NCI-H446 (cell line): ENCODE results near the gene LIX1.
"Not testable (repeated sequence)": the region's sequence is repeated elsewhere in the genome, so short reads cannot be mapped to it uniquely, and the experiment has no call there.

Experiments
- DNase-seq, 2 experiments: peaks; one replicate each; lab custom pipeline; 2025; lab: John Stamatoyannopoulos, UW

The LIX1 gene

GRCh38 chr5:97102010-97102470, 40.4 kb downstream of the LIX1 start:
- no peak for DNase-seq

DNA sequence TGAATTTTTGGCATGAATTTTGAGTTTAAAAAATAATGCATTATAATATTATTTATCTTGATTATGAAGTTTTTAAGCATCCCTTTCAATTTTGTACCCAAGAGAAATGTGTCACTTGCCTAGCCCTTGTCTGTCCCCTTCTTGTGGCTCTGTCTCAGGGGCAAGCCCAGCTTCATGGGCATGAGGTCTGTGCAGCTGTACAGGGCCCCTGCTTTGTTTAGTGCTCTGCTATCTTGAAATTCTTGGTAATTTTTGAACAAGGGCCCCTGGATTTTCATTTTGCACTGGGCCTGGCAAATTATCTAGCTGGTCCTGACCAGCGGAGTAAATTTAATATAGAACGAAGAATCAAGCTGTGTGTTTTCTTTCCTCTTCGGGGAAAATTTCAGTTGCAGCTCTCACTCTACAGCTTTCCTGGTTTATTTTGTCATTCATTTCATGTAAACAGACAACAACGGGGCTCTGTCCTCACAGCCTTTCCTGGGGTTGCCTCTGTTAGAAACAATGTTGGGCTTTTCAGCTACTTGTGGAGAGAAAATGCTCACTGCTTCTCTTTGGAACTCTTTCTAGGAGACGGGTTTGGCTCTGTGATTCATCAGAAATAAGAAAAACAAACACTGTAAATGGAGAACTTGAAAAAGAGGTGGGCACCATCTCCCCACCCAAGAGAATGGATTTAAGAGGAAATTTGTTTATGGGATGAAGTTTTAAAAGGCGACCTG, 41.1 kb downstream of the LIX1 start:
- DNase-seq: no peak

DNA sequence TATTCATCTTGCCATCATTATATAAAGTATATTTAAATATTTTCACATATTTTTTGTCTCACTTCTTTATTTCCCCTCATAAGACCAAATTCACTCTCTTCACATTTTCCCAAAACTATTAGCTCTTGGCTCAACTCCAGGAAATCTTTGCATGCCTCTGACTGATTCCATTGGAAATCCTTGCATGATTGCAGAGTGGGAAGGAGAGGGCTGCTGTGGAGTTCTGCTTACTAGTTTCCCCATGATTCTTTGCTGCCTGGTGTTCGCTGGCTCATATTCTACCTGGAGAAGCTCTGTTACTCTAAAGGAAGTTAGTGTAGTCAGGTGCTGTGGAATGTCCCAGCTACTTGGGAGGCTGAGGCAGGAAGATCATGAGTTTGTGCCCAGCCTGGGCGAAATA, 41.9 kb downstream of the LIX1 start:
- DNase-seq: peak in 1 of 2 experiments; percentile 7

- DNase-seq: no peak
Measured at GRCh38 chr5:97098922-97099321, 43.5 kb downstream of the LIX1 start.

- no peak for DNase-seq
Measured at GRCh38 chr5:97097326-97098230, 44.8 kb downstream of the LIX1 start.

DNA sequence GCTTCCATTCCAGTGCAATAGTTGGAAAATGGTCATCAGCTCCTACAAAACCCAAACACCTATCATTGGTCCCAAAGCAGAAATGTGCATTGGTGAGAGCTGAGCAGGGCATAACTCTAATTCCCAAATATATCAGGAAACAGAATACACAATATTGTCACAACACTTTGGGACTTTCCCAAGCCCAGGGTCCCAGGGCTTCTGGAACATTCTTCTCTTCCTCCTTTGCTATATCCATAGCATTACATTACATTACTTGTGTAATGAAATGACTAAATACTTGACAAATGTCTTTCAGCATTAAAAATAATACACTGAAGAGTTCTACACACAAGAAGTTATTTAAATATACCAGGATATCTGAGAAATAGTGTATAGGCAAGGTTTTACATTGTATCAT, 45.6 kb downstream of the LIX1 start:
- DNase-seq: no peak

DNA sequence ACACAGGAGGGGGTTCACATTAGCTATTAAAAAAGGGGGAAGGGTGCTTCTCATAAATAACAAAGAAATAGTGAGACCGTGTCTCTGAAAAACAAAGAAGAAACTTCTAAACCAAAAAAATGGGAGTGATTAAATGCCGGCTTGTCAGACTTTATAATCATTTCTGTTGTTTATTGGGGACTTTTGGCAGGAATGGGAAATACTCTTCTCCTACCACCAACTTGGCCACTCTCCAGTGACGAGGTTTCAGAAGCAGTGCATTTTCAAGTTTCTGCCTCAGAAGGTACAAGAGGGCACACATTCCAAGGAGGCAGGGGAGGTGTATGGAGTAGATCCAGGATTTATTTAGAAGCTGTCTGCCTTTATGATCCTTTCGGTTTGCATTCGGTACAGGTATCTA, 46.2 kb downstream of the LIX1 start:
- peak in 1 of 2 experiments; percentile 17 for DNase-seq

DNA sequence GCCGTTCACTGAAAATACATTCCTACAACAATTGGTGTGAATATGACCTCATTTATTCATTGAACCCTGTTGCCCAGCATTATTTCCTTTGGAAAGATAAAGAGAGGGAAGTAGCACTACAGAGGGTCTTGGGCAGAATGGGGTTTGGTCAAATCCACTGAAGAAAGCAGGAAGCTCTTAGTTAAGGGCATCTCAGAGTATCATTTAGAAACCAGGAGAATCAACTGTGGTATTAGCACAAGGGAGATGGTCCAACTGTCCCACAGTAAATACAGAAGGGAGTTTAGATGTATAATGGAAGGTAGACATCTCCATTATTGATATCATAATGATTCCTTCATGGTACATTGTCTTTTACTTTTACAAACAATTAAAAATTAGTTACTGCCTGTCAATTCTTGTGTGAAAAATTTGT, 47.1 kb downstream of the LIX1 start:
- DNase-seq: no peak

GRCh38 chr5:97094579-97095317, 47.7 kb downstream of the LIX1 start:
- no peak for DNase-seq

GRCh38 chr5:97093193-97093592, 49.2 kb downstream of the LIX1 start:
- no peak for DNase-seq

DNA sequence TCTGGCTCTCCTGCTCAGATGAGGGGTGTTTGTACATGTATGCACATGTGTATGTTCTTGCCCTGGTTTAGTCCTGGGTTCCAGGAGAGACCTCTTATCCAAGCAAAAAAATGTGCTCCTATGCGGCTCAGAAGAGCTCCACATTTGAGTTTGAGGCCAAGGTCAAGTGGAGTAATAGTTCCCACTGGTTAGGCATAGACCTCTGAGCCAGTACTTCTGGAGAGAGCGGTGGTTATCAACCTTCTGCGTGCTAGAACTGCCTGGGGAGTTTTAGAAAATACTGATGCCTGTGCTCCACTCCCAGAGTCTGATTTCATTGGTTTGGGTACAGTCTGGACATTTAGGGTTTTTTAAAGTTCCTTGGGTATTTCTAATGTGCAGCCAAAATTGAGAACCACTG, 51.5 kb downstream of the LIX1 start:
- no peak for DNase-seq

GRCh38 chr5:97089149-97089801, 53.1 kb downstream of the LIX1 start:
- DNase-seq: no peak

- DNase-seq: no peak
Measured at GRCh38 chr5:97088774-97089148, 53.6 kb downstream of the LIX1 start.

DNA sequence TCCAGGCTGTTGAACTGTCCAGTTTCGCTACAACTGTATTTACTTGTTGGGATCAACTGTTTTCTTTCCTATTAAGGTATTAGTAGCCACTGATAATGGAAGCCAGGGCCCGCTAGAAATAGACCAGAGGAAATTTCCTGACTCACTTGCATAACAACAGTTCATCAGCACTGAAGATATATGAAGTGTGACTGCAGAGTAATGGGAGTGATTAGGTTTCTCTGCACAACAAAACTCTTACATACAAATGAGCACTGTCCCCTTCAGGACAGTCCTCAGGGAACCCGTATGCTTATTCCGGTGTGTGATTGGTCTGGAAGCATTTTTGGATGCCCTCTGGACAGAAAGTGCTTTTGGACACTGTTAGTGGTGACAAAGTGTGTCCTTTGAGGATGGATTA, 55.3 kb downstream of the LIX1 start:
- DNase-seq: no peak

GRCh38 chr5:97085459-97086181, 56.8 kb downstream of the LIX1 start:
- no peak for DNase-seq

GRCh38 chr5:97084782-97085458, 57.5 kb downstream of the LIX1 start:
- DNase-seq: not testable (repeated sequence)

- DNase-seq: no peak
Measured at GRCh38 chr5:97078958-97079743, 63.3 kb downstream of the LIX1 start.

- DNase-seq: no peak
Measured at GRCh38 chr5:97077246-97077645, 65.2 kb downstream of the LIX1 start.

DNA sequence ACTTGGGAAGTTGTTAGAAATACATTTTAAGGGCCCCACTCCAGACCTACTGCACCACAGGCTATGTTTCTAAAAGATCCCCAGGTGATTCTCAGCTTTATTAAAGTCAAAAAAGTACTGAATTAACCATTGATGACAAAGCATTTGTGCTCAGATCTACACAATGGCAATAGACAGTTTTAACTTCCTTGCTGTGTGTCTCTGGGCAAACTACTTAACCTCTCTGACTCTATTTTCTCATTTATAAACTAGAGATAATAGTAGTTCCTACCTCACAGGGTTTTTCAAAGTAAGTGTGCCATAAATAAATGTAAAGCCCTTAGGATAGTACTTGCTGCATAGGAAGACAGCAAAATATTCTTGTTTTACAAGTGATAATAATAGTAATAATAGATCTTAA, 66.3 kb downstream of the LIX1 start:
- no peak for DNase-seq

- DNase-seq: no peak
Measured at GRCh38 chr5:97075649-97076048, 66.8 kb downstream of the LIX1 start.
